GM21619 (cell line): ENCODE measurements around the gene MSH4.
"Not testable (repeated sequence)": the region's sequence is repeated elsewhere in the genome, so short reads cannot be mapped to it uniquely, and the experiment has no call there.

Experiments used
- ATAC-seq: cut with Tn5 transposase; IDR thresholded peaks from one replicate; pipeline ENCODE4 v1.9.1; 2021; ENCODE audit not compliant: unreplicated experiment

Gene MSH4

GRCh38 chr1:75795703-75796193, 934 bp upstream of the MSH4 start:
- ATAC-seq: no peak

DNA sequence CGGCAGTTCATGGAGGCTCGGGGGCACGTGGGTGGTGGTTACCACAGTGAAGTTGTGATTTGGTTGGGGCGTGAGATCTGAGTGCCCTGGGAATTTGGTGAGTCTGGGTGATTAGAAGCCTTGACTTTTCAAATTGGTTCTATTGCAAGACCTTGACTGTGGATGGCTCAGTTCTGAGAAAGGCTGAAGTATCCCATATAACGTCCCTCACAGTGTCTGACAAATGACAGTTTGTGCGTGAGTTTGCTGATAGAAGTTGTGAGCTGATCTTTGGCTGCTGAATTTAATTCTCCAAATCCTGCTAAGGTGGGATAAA, 549 bp downstream of the MSH4 start:
- no peak for ATAC-seq

GRCh38 chr1:75797606-75798216, 1.0 kb downstream of the MSH4 start:
- ATAC-seq: no peak

GRCh38 chr1:75801480-75801879, 4.8 kb downstream of the MSH4 start:
- not testable (repeated sequence) for ATAC-seq

GRCh38 chr1:75808921-75809320, 12.2 kb downstream of the MSH4 start:
- ATAC-seq: no peak

GRCh38 chr1:75810113-75810512, 13.4 kb downstream of the MSH4 start:
- ATAC-seq: not testable (repeated sequence)

DNA sequence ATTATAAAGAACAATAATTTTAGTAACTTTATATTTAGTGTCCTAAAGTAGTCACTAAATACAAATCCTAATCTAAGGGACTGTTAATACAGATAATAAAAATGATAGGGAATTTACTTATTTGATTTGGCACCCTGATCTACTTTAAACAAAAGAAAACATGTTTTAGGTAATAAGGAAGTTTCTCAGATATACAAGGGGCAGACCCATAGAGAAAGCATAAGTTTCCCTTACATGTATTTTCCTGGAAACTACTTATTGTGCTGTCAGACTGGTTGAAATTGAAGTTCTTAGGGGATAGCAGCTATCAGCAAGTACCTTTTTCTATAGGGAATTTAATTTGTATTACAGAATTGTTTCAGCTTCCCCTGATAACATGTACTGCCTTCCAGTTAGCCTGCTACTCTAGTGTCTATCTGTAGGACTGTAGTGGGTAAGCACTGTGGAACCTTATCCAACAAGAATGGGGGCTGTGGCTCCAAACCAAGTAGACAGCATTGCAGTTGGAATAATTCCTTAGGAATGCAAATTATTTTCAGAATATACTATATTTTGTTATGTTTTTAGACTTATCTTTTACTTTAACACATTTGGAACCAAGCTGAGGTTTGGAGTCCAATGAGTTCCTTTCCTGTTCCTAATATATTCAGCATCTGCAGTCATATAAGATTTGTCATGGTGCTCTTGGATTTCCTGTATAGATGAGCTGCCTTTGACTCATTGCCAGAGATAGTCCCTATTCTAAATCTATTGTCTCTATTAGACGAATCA, 14.7 kb downstream of the MSH4 start:
- ATAC-seq: no peak

DNA sequence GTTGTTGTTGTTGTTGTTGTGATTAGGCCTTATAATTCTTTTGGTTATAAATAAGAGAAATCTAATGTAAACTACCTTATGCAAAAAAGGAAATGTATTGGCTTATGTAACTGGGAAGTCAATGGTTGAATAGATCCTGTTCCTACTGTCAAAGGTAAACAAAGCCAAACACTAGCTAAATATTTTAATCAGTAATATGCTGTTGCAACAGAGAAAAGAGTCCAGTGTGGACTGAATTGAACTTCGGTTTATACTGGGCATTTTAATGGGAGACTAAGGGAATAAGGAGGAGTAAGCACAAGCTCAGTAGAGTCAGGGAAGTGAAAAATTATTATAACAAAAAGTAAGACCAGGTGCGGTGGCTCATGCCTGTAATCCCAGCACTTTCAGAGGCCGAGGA, 15.4 kb downstream of the MSH4 start:
- no peak for ATAC-seq

GRCh38 chr1:75823596-75823995, 26.9 kb downstream of the MSH4 start:
- ATAC-seq: not testable (repeated sequence)

GRCh38 chr1:75836528-75837100, 39.9 kb downstream of the MSH4 start:
- ATAC-seq: no peak

GRCh38 chr1:75838079-75838478, 41.4 kb downstream of the MSH4 start:
- ATAC-seq: no peak

- no peak for ATAC-seq
Measured at GRCh38 chr1:75841421-75841820, 44.7 kb downstream of the MSH4 start.

GRCh38 chr1:75845576-75845975, 48.9 kb downstream of the MSH4 start:
- ATAC-seq: no peak

- ATAC-seq: no peak
Measured at GRCh38 chr1:75855010-75855409, 58.3 kb downstream of the MSH4 start.

GRCh38 chr1:75855734-75856133, 59.1 kb downstream of the MSH4 start:
- no peak for ATAC-seq

DNA sequence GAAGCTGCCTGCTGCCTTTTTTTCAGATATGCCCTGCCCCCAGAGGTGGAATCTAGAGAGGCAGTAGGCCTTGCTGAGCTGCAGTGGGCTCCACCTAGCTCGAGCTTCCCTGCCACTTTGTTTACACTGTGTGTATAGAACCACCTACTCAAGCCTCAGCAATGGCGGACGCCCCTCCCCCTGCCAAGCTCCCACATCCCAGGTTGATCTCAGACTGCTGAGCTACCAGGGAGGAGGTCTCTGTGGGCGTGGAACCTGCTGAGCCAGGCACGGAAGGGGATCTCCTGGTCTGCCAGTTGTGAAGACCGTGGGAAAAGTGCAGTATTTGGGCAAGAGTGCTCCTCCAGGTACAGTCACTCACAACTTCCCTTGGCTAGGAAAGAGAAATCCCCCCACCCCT, 65.1 kb downstream of the MSH4 start:
- no peak for ATAC-seq

DNA sequence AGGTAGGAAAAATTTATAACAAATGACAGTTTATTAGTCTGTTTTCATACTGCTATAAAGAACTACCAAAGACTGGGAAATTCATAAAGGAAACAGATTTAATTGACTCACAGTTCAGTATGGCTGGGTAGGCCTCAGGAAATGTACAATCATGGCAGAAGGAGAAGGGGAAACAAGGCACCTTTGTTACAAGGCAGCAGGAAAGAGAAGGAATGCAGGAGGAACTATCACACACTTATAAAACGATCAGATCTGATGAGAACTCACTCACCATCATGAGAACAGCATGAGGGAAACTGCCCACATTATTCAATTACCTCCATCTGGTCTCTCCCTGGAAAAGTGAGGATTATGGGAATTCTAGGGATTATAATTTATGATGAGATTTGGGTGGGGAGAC, 74.3 kb downstream of the MSH4 start:
- no peak for ATAC-seq

DNA sequence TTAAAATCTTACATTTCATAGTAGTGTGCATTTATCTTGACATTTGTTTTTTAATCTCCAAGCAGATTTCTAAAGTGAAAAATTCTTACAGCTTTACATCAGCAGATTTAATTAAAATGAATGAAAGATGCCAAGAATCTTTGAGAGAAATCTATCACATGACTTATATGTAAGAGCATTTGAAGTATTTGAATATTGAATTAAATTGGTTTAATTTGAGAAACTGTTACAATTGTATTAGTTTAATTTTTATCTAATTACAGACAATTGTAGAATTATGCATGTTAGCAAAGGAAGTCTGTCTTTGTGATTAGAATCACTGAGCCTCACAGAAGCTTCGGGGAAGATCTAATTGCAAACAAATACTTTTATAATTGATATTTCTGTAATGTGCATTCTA, 83.3 kb downstream of the MSH4 start:
- ATAC-seq: no peak

DNA sequence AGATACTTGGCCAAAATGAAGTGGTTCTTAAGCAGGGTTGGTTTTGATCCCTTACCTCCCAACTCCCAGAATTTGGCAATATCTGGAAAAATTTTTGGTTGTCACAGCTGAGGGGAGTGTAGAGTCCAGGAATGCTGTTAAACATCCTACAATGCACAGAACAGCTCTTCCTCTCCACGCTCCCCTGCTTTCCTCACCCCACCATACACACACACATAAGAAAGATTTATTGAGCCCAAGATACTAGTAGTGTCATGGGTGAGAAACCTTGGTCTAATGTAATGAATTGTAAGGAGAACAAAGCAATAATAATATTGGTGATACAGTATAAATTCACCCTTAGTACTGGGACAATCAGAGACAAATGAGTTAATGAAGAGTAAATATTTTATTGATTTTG, 87.8 kb downstream of the MSH4 start:
- ATAC-seq: no peak

DNA sequence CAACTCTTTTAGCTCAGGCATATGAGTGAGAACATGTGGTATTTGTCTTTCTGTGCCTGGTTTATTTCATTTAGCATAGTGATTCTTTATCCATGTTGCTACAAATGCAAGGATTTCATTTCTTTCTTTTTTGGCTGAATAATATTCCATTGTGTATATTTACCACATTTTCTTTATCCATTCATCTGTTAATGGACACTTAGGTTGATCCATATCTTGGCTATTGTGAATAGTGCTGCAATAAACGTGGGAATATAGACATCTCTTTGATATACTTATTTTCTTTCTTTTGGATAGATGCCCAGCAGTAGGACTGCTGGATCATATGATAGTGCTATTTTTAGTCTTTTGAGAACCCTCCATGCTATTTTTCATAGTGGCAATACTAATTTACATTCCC, 104.7 kb downstream of the MSH4 start:
- no peak for ATAC-seq

DNA sequence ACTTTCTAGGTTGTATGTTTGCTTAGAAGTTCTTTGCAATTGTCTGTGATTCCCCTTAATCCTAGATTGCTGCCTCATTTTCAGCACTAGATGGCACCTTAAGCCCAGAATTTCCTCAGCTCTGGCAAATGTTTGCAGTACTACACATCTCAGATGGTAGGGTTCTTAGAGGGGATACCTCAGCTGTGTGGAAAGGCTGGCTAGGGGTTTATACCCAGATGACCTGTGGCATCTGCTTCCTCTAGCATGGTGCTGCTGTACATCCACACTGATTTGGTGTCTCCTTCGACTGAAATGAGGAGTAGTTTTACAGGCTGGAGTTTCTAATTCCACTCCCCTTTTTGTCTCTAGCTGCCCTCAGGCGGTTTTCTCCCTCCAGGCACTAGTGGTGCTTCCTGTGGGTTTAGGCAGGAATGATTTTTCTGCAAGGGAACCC, 112.1 kb downstream of the MSH4 start:
- no peak for ATAC-seq

DNA sequence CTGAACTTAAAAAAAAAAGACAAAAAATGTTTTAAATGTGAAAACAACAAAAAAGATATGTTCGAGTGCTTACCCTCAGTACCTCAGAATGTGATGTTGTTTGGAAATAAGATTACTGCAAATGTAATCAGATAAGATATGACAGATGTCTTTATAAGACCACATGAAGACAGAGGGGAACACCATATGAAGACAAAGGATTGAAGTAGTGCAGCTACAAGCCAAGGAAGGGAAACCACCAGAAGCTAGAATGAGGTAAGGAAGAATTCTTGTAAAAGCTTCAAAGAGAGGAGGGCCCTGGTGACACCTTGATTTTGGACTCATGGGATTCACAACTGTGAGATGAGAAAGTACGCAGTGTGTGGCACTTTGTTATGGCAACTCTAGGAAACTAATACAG, 120.2 kb downstream of the MSH4 start:
- ATAC-seq: no peak
